ENCODE data around the gene CST3. TPM values are rescaled to one million over a fixed set of nuclear protein-coding genes. Genes with fewer than 3 reads are reported as not detected.

CST3 gene
- total and polyA plus RNA-seq, 2 of the 8 experiments (the other 6 are each of a cell fraction or from before 2014, with no cell fraction given): 53.2 to 184 TPM

- no peak for TF ChIP-seq EP300 (IDR thresholded peaks at IDR 0.05; ENCODE audit: borderline replicate concordance in 1 of 2, low read depth in 2 of 2, low read length in 2 of 2)
- no peak for TF ChIP-seq POLR2A (IDR thresholded peaks at IDR 0.05; ENCODE audit: control extremely low read depth in 1 of 2, low read depth in 2 of 2, low read length in 2 of 2)
- TF ChIP-seq CEBPB (IDR thresholded peaks at IDR 0.05; ENCODE audit: low read depth, low read length): no peak
- no peak for TF ChIP-seq USF2 (IDR thresholded peaks at IDR 0.05; ENCODE audit: low read length)
- no peak for TF ChIP-seq KDM1A (IDR thresholded peaks at IDR 0.05; ENCODE audit: borderline replicate concordance, low read length)
- no peak for TF ChIP-seq ATF2 (IDR thresholded peaks at IDR 0.05; ENCODE audit: low read length)
Measured at GRCh38 chr20:23640671-23641667, 3.2 kb upstream of the CST3 start (continued).

Measured in H1 (cell line).